A549 (cell line): ENCODE results near the gene PLK1. TPM values are rescaled to one million over a fixed set of nuclear protein-coding genes. Genes with fewer than 3 reads are reported as not detected.

ENCODE experiments used
- ATAC-seq, 2 experiments: fragments of 200-7000 bp in 1 of 2; fragments of >200 bp in 1 of 2; cut with Nextera tagmentation in 1 of 2; cut with Tn5 transposase in 1 of 2; 3 replicates each; pipeline versions ENCODE4 v1.8.0 to v1.9.1; 2018 to 2020; ENCODE audit warnings: mild to moderate bottlenecking in 1 of 2, moderate library complexity in 1 of 2
- CTCF ChIA-PET: fragments of 300-600 bp; sonication (Branson Sonifier 250); formaldehyde crosslinking; extraction: SDS; loops from one replicate; lab custom pipeline; 2021; ENCODE audit warnings: antibody characterized with exemption, inconsistent platforms; lab: Yijun Ruan, JAX
- POLR2A ChIA-PET: fragments of 350-600 bp; formaldehyde crosslinking; extraction: SDS; loops from one replicate; lab custom pipeline; 2021; ENCODE audit warnings: antibody characterized with exemption, inconsistent platforms; lab: Yijun Ruan, JAX
- DNase-seq, 2 experiments: peaks; one replicate each; pipeline versions ENCODE4 v3.0.0 to v3.0.0-alpha.2; 2011 to 2016; ENCODE audit warnings: low read depth in 1 of 2, low spot score in 1 of 2
- FAIRE-seq: peaks from 2 replicates; lab custom pipeline; 2011; peaks lifted over from hg19 to GRCh38; lab: Jason Lieb, UNC
- H3K27ac ChIP-seq, 2 experiments: fragments of >200 bp; sonication (Bioruptor Twin); formaldehyde crosslinking; 3 replicates each; pipeline ENCODE4 v1.5.1; 2016 to 2017
- H3K4me1 ChIP-seq: fragments of >200 bp; sonication (Bioruptor Twin); formaldehyde crosslinking; 3 replicates; pipeline ENCODE4 v1.6.1; 2016
- H3K4me2 ChIP-seq: fragments of >200 bp; sonication (Bioruptor Twin); formaldehyde crosslinking; 3 replicates; pipeline ENCODE4 v1.6.1; 2016
- H3K4me3 ChIP-seq: fragments of >200 bp; sonication (Bioruptor Twin); formaldehyde crosslinking; 3 replicates; pipeline ENCODE4 v1.5.1; 2016
- H3K9me3 ChIP-seq: fragments of >200 bp; sonication (Bioruptor Twin); formaldehyde crosslinking; 3 replicates; pipeline ENCODE4 v1.6.1; 2016
- ATOH8 ChIP-seq: fragments of 250-450 bp; sonication (Bioruptor Pico); IDR thresholded peaks from 2 replicates; pipeline ENCODE4 v1.5.0; 2020; ENCODE audit warnings: low read depth, mild to moderate bottlenecking, moderate library complexity
- CBX2 ChIP-seq: fragments of 200-600 bp; sonication (generic); IDR thresholded peaks from 2 replicates; pipeline ENCODE4 v1.6.1; 2016; ENCODE audit warnings: low read depth, mild to moderate bottlenecking, borderline replicate concordance
- EHMT2 ChIP-seq: fragments of 200-600 bp; sonication (generic); IDR thresholded peaks from 2 replicates; pipeline ENCODE4 v1.6.1; 2016; ENCODE audit warnings: antibody characterized with exemption, low read depth, mild to moderate bottlenecking, moderate library complexity
- ELK1 ChIP-seq: fragments of 150-350 bp; IDR thresholded peaks from 2 replicates; pipeline ENCODE4 v1.6.1; 2014; ENCODE audit warnings: low read depth, mild to moderate bottlenecking, low read length
- ESRRA ChIP-seq: fragments of 150-350 bp; IDR thresholded peaks from 2 replicates; pipeline ENCODE4 v1.6.1; 2014; ENCODE audit warnings: mild to moderate bottlenecking, low read length, borderline replicate concordance
- FOSL2 ChIP-seq, 2 experiments: fragments of 450-650 bp in 1 of 2; fragments of >200 bp in 1 of 2; sonication (Bioruptor Twin) in 1 of 2; formaldehyde crosslinking; IDR thresholded peaks; 2 replicates each; pipeline versions ENCODE4 v1.5.0 to v1.6.1; 2016 to 2020; ENCODE audit warnings: mild to moderate bottlenecking in 1 of 2, moderate library complexity in 1 of 2
- FOXS1 ChIP-seq: fragments of 250-450 bp; sonication (Bioruptor Pico); IDR thresholded peaks from 2 replicates; pipeline ENCODE4 v1.5.0; 2020; ENCODE audit warnings: mild to moderate bottlenecking, moderate library complexity
- JUNB ChIP-seq: fragments of >200 bp; sonication (Bioruptor Twin); formaldehyde crosslinking; IDR thresholded peaks from 2 replicates; pipeline ENCODE4 v1.6.1; 2016
- KDM1A ChIP-seq: fragments of 200-600 bp; sonication (generic); IDR thresholded peaks from 2 replicates; pipeline ENCODE4 v1.6.1; 2016; ENCODE audit warnings: low read depth, mild to moderate bottlenecking
- KDM5A ChIP-seq: fragments of 200-600 bp; sonication (generic); IDR thresholded peaks from 2 replicates; pipeline ENCODE4 v1.6.1; 2016; ENCODE audit warnings: antibody characterized with exemption, mild to moderate bottlenecking
- MAFK ChIP-seq: fragments of 450-650 bp; IDR thresholded peaks from 2 replicates; pipeline ENCODE4 v1.6.1; 2014; ENCODE audit not compliant: partially characterized antibody
- MAX ChIP-seq: IDR thresholded peaks from 2 replicates; pipeline ENCODE4 v1.6.1; 2012
- MAZ ChIP-seq: fragments of 150-350 bp; IDR thresholded peaks from 2 replicates; pipeline ENCODE4 v1.6.1; 2014; ENCODE audit warnings: antibody characterized with exemption, low read depth, low read length, borderline replicate concordance
- NFE2L2 ChIP-seq: fragments of 150-350 bp; conservative IDR thresholded peaks from 2 replicates; pipeline ENCODE4 v1.6.1; 2014; ENCODE audit warnings: low read length
- NPAS2 ChIP-seq: fragments of 250-450 bp; sonication (Bioruptor Pico); IDR thresholded peaks from 2 replicates; pipeline ENCODE4 v1.8.0; 2022; ENCODE audit warnings: mild to moderate bottlenecking, moderate library complexity, borderline replicate concordance
- POLR2A ChIP-seq: IDR thresholded peaks from 2 replicates; pipeline ENCODE4 v1.6.1; 2012; ENCODE audit warnings: mild to moderate bottlenecking, low read length
- RFX5 ChIP-seq: fragments of 450-650 bp; IDR thresholded peaks from 2 replicates; pipeline ENCODE4 v1.7.1; 2014; ENCODE audit warnings: antibody characterized with exemption, mild to moderate bottlenecking, moderate library complexity
- TP53 ChIP-seq: fragments of 250-450 bp; sonication (Bioruptor Pico); IDR thresholded peaks from 2 replicates; pipeline ENCODE4 v1.5.0; 2021; ENCODE audit warnings: mild to moderate bottlenecking, moderate library complexity
- ZC3H11A ChIP-seq: fragments of 450-650 bp; IDR thresholded peaks from 2 replicates; pipeline ENCODE4 v1.6.1; 2014; ENCODE audit warnings: antibody characterized with exemption, mild to moderate bottlenecking
- ZFP36 ChIP-seq: fragments of 450-650 bp; IDR thresholded peaks from 2 replicates; pipeline ENCODE4 v1.6.1; 2014; ENCODE audit warnings: borderline replicate concordance; ENCODE audit not compliant: partially characterized antibody
- ZSCAN20 ChIP-seq: fragments of 250-450 bp; sonication (Bioruptor Pico); IDR thresholded peaks from 2 replicates; pipeline ENCODE4 v1.8.0; 2022; ENCODE audit warnings: mild to moderate bottlenecking, moderate library complexity
- WGBS: methylation state at CpG from one replicate; pipeline ENCODE4 v1.1.6; 2017; ENCODE audit errors: missing lambda C conversion rate; 5-methylcytosine and 5-hydroxymethylcytosine counted together
- polyA plus RNA-seq, 4 experiments: library from polyadenylated mRNA; depleted of rRNA in 3 of 4; stranded (reverse); fragments of >200 nt; fragmentation: RNase III in 1 of 4; extraction: RNeasy Plus Mini Kit Qiagen cat#74134 plus additional on column Dnase treatment in 1 of 4; gene quantifications; 2 replicates in 3 of 4; 3 replicates in 1 of 4; pipeline ENCODE4 v1.2.3, GENCODE V29; 2011 to 2017
- TF ChIP-seq, protein P1 (sequence below): fragments of 200-600 bp; sonication (generic); IDR thresholded peaks from 2 replicates; pipeline ENCODE4 v1.6.1; 2016; ENCODE audit warnings: antibody characterized with exemption, mild to moderate bottlenecking, moderate library complexity
- TF ChIP-seq, protein P2 (sequence below): fragments of >200 bp; sonication (Bioruptor Twin); formaldehyde crosslinking; IDR thresholded peaks from 3 replicates; pipeline ENCODE4 v1.5.1; 2016
- TF ChIP-seq, protein P3 (sequence below): fragments of >200 bp; sonication (Bioruptor Twin); formaldehyde crosslinking; IDR thresholded peaks from 3 replicates; pipeline ENCODE4 v1.6.1; 2016

The PLK1 gene
- polyA plus RNA-seq, 2 of the 4 experiments (the other 2 are of a cell fraction), result 71.9 to 114 TPM

GRCh38 chr16:23689442-23690187 lies 10.9 kb downstream of the PLK1 start:
- Histone ChIP-seq H3K4me3 (no peak overlapping the region), H3K4me1 (0 out of 3 replicates have a peak, but pooled peaks cover 3% of the 10 kb centered on the region), H3K9me3 (no peaks in the 10 kb centered on the region), H3K27ac (no peak overlapping the region), H3K4me2 (no peak overlapping the region)
- 96% methylated on average over 32 of the region's 36 CpGs for WGBS
- TF ChIP-seq JUNB (no peak), ESRRA (no peak), ZC3H11A (no peak), FOXS1 (CRISPR knock-in tag) (no peak), KDM5A (no peak), TP53 (no peak), FOSL2 (IDR thresholded peaks at IDR 0.05) (no peak), FOSL2 (CRISPR knock-in tag; IDR thresholded peaks at IDR 0.05) (no peak), POLR2A (no peak), CBX2 (no peak), NPAS2 (CRISPR knock-in tag) (no peak), ZFP36 (no peak), ELK1 (no peak), MAFK (no peak), ATOH8 (CRISPR knock-in tag) (no peak), EHMT2 (no peak)
- TF ChIP-seq, protein P1, sequence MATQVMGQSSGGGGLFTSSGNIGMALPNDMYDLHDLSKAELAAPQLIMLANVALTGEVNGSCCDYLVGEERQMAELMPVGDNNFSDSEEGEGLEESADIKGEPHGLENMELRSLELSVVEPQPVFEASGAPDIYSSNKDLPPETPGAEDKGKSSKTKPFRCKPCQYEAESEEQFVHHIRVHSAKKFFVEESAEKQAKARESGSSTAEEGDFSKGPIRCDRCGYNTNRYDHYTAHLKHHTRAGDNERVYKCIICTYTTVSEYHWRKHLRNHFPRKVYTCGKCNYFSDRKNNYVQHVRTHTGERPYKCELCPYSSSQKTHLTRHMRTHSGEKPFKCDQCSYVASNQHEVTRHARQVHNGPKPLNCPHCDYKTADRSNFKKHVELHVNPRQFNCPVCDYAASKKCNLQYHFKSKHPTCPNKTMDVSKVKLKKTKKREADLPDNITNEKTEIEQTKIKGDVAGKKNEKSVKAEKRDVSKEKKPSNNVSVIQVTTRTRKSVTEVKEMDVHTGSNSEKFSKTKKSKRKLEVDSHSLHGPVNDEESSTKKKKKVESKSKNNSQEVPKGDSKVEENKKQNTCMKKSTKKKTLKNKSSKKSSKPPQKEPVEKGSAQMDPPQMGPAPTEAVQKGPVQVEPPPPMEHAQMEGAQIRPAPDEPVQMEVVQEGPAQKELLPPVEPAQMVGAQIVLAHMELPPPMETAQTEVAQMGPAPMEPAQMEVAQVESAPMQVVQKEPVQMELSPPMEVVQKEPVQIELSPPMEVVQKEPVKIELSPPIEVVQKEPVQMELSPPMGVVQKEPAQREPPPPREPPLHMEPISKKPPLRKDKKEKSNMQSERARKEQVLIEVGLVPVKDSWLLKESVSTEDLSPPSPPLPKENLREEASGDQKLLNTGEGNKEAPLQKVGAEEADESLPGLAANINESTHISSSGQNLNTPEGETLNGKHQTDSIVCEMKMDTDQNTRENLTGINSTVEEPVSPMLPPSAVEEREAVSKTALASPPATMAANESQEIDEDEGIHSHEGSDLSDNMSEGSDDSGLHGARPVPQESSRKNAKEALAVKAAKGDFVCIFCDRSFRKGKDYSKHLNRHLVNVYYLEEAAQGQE, result no peak
- TF ChIP-seq, protein P2, sequence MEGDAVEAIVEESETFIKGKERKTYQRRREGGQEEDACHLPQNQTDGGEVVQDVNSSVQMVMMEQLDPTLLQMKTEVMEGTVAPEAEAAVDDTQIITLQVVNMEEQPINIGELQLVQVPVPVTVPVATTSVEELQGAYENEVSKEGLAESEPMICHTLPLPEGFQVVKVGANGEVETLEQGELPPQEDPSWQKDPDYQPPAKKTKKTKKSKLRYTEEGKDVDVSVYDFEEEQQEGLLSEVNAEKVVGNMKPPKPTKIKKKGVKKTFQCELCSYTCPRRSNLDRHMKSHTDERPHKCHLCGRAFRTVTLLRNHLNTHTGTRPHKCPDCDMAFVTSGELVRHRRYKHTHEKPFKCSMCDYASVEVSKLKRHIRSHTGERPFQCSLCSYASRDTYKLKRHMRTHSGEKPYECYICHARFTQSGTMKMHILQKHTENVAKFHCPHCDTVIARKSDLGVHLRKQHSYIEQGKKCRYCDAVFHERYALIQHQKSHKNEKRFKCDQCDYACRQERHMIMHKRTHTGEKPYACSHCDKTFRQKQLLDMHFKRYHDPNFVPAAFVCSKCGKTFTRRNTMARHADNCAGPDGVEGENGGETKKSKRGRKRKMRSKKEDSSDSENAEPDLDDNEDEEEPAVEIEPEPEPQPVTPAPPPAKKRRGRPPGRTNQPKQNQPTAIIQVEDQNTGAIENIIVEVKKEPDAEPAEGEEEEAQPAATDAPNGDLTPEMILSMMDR, result no peak
- FAIRE-seq (no peak), DNase-seq (no peak), ATAC-seq (no peak)
- CTCF ChIA-PET, result interaction anchor here (0.9 to 1.3 kb wide), 2 partner anchors 11 to 35 kb away, joined by 3 read pairs; no protein-coding TSS in a partner anchor
- POLR2A ChIA-PET, result no interaction called here

DNA sequence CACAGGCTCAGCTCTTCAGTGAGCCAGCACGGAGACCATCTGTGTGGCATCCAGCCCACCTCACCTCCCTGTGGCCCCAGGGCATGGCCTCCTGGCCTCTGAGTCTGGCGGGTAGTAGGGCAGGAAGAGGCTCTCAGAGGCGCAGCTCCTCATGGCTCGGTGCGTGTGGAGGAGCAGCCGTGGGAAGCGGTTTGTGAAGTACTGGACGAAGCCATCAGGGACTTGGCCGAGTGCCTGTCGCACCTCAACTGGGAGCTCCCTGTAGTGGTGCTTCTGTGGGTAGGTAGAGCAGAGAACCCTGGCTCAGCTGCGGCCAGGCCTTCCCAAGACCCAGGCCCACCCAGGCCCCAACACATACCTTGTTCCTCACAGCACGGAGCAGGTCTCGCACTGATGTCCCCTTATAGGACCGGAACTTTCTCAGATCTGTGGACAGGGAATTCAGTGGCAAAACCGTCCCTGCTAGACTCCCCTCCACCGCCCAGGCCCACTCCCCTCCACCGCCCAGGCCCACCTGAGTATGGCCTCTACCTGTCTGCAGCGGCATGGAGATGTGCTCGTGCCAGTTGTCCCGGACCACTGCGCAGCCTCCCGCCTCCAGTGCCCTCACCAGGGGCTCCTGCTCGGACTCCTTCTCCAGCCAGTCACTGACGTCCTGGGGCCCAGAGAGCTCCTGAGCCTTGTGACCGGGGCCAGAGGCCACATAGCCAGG lies 12.2 kb downstream of the PLK1 start:
- Histone ChIP-seq H3K4me3 (no peak overlapping the region), H3K4me1 (0 out of 3 replicates have a peak, but pooled peaks cover 3% of the 10 kb centered on the region), H3K9me3 (no peaks in the 10 kb centered on the region), H3K27ac (no peak overlapping the region), H3K4me2 (no peak overlapping the region)
- FAIRE-seq, result no peak
- no peak for ATAC-seq
- 94% methylated on average over 21 of the region's 25 CpGs for WGBS
- ChIA-PET CTCF (interaction anchor here (1.2 kb wide), 1 partner anchor 10 kb away, joined by 6 read pairs; no protein-coding TSS in a partner anchor), POLR2A (no interaction called here)
- DNase-seq, result no peak
- TF ChIP-seq CBX2, result no peak
- TF ChIP-seq ZSCAN20 (CRISPR knock-in tag), result no peak
- TF ChIP-seq FOSL2 (IDR thresholded peaks at IDR 0.05), result no peak
- TF ChIP-seq FOSL2 (CRISPR knock-in tag; IDR thresholded peaks at IDR 0.05), result no peak
- TF ChIP-seq RFX5, result no peak
- TF ChIP-seq MAX, result no peak
- TF ChIP-seq NPAS2 (CRISPR knock-in tag), result no peak
- no peak for TF ChIP-seq MAZ
- TF ChIP-seq, protein P3, sequence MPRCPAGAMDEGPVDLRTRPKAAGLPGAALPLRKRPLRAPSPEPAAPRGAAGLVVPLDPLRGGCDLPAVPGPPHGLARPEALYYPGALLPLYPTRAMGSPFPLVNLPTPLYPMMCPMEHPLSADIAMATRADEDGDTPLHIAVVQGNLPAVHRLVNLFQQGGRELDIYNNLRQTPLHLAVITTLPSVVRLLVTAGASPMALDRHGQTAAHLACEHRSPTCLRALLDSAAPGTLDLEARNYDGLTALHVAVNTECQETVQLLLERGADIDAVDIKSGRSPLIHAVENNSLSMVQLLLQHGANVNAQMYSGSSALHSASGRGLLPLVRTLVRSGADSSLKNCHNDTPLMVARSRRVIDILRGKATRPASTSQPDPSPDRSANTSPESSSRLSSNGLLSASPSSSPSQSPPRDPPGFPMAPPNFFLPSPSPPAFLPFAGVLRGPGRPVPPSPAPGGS, result no peak
- no peak for TF ChIP-seq FOXS1 (CRISPR knock-in tag)
- no peak for TF ChIP-seq KDM1A
- TF ChIP-seq NFE2L2, result no peak
